ENCODE data around the gene CSF2RB. TPM values are rescaled to one million over a fixed set of nuclear protein-coding genes. Genes with fewer than 3 reads are reported as not detected.
A peak's percentile ranks its signal among the peaks of the same experiment; 100 is the strongest.

Gene CSF2RB
- polyA plus RNA-seq, 4 donors = 0.22 to 5.4 (median 1.9) TPM

GRCh38 chr22:36872084-36872483, 41.3 kb upstream of the CSF2RB start:
- DNase-seq (no peak), FAIRE-seq (no peak)
- H3K9me3 ChIP-seq (ENCODE audit: control insufficient read depth in 2 of 2, insufficient read depth in 1 of 2, low read depth in 1 of 2, low read length in 1 of 2) = no peaks in the 10 kb centered on the region
- no peaks in the 10 kb centered on the region for H3K4me1 ChIP-seq (ENCODE audit: control insufficient read depth in 3 of 3, insufficient read depth in 2 of 3, low read depth in 1 of 3, low read length in 2 of 3)
- H3K27ac ChIP-seq (ENCODE audit: low read depth in 1 of 3, low read length in 2 of 3) = no peak overlapping the region
- H3K27me3 ChIP-seq (ENCODE audit: control insufficient read depth in 3 of 3, insufficient read depth in 3 of 3, low read length in 3 of 3) = no peaks in the 10 kb centered on the region
- 90 to 96% (median 93%) methylated on average over 3 of the region's 3 CpGs for WGBS, 3 donors
- no peaks in the 10 kb centered on the region for H3K36me3 ChIP-seq (ENCODE audit: control insufficient read depth in 3 of 3, insufficient read depth in 2 of 3, low read depth in 1 of 3, low read length in 3 of 3)
- H3K4me3 ChIP-seq (ENCODE audit: low read depth in 1 of 3, low read length in 3 of 3) = no peak overlapping the region

DNA sequence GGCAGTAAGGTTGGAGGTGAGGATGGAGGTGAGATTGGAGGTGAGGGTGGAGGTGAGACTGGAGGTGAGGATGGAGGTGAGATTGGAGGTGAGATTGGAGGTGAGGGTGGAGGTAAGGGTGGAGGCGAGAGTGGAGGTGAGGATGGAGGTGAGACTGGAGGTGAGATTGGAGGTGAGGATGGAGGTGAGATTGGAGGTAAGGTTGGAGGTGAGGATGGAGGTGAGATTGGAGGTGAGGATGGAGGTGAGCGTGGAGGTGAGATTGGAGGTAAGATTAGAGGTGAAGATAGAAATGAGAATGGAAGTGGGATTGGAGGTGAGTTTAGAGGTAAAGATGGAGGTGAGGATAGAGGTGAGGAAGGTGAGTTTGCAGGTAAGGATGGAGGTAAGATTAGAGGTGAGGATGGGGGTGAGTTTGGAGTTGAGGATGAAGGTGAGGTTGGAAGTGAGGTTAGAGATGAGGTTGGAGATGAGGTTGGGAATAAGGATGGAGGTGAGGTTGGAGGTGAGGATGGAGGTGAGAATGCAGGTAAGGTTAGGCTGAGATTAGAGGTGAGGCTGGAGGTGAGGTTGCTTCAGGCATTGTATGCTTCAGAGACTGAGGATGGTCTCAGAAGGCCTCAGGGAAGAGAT, 40.4 kb upstream of the CSF2RB start:
- Histone ChIP-seq H3K9me3 (ENCODE audit: control insufficient read depth in 2 of 2, insufficient read depth in 1 of 2, low read depth in 1 of 2, low read length in 1 of 2) (no peaks in the 10 kb centered on the region), H3K4me1 (ENCODE audit: control insufficient read depth in 3 of 3, insufficient read depth in 2 of 3, low read depth in 1 of 3, low read length in 2 of 3) (no peaks in the 10 kb centered on the region), H3K27ac (ENCODE audit: low read depth in 1 of 3, low read length in 2 of 3) (peak overlapping the region in 1 of 3 donors; percentile 68), H3K27me3 (ENCODE audit: control insufficient read depth in 3 of 3, insufficient read depth in 3 of 3, low read length in 3 of 3) (no peaks in the 10 kb centered on the region), H3K4me3 (ENCODE audit: low read depth in 1 of 3, low read length in 3 of 3) (no peak overlapping the region), H3K36me3 (ENCODE audit: control insufficient read depth in 3 of 3, insufficient read depth in 2 of 3, low read depth in 1 of 3, low read length in 3 of 3) (no peaks in the 10 kb centered on the region)
- FAIRE-seq (no peak), DNase-seq (no peak)
- WGBS, 3 donors = 88 to 98% (median 92%) methylated on average over 2 of the region's 2 CpGs

GRCh38 chr22:36873614-36874308, 39.7 kb upstream of the CSF2RB start:
- Histone ChIP-seq H3K4me3 (ENCODE audit: low read depth in 1 of 3, low read length in 3 of 3) (no peak overlapping the region), H3K9me3 (ENCODE audit: control insufficient read depth in 2 of 2, insufficient read depth in 1 of 2, low read depth in 1 of 2, low read length in 1 of 2) (no peaks in the 10 kb centered on the region), H3K36me3 (ENCODE audit: control insufficient read depth in 3 of 3, insufficient read depth in 2 of 3, low read depth in 1 of 3, low read length in 3 of 3) (no peaks in the 10 kb centered on the region), H3K27me3 (ENCODE audit: control insufficient read depth in 3 of 3, insufficient read depth in 3 of 3, low read length in 3 of 3) (peaks cover 0 to 3% (median 0%) of the 10 kb centered on the region in 3 donors), H3K4me1 (ENCODE audit: control insufficient read depth in 3 of 3, insufficient read depth in 2 of 3, low read depth in 1 of 3, low read length in 2 of 3) (no peaks in the 10 kb centered on the region), H3K27ac (ENCODE audit: low read depth in 1 of 3, low read length in 2 of 3) (peak overlapping the region in 1 of 3 donors; percentile 68)
- 14 to 29% (median 24%) methylated on average over 6 of the region's 6 CpGs for WGBS, 3 donors
- FAIRE-seq (no peak), DNase-seq (peak; percentile 47 to 50)

DNA sequence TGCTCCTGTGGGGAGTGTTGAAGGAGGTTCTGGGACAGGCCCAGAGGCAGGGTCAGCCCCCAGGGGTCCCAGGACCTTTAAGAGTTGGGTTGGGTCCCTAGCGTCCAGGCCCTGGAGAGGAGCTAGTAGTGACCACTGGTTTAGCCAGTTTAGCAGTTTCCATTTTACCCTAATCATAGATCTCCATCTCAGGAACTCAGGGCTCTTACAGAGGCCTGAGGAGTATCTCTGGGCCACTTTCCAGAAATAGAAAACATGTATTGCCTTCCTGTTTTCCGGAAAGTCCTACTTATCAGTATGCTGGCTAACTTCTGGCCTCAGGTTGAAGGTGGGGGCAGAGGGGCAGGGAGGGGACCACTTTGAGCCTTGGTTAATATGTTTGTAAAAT, 39.1 kb upstream of the CSF2RB start:
- WGBS, 3 donors = 74 to 86% (median 76%) methylated on average over 2 of the region's 2 CpGs
- FAIRE-seq (no peak), DNase-seq (no peak)
- peak overlapping the region in 1 of 3 donors; percentile 68 for H3K27ac ChIP-seq (ENCODE audit: low read depth in 1 of 3, low read length in 2 of 3)
- H3K4me1 ChIP-seq (ENCODE audit: control insufficient read depth in 3 of 3, insufficient read depth in 2 of 3, low read depth in 1 of 3, low read length in 2 of 3) = no peaks in the 10 kb centered on the region
- no peak overlapping the region for H3K4me3 ChIP-seq (ENCODE audit: low read depth in 1 of 3, low read length in 3 of 3)
- H3K9me3 ChIP-seq (ENCODE audit: control insufficient read depth in 2 of 2, insufficient read depth in 1 of 2, low read depth in 1 of 2, low read length in 1 of 2) = no peaks in the 10 kb centered on the region
- no peaks in the 10 kb centered on the region for H3K36me3 ChIP-seq (ENCODE audit: control insufficient read depth in 3 of 3, insufficient read depth in 2 of 3, low read depth in 1 of 3, low read length in 3 of 3)
- H3K27me3 ChIP-seq (ENCODE audit: control insufficient read depth in 3 of 3, insufficient read depth in 3 of 3, low read length in 3 of 3) = peaks cover 0 to 3% (median 0%) of the 10 kb centered on the region in 3 donors

DNA sequence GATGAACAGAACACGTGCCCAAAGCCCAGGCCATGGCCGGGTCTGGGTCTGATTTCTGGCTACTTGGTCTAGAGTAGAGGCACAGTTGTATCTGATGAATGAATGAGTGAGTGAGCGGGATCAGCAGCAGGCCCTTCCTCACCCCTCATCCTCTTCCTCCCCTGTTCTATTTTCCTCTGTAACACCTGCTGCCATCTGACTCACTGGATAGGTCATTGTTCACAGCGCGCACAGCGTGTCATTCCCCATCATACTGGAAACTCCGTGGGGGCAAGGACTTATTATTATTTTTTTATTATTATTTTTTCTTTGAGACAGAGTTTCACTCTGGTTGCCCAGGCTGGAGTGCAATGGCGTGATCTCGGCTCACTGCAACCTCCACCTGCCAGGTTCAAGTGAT, 38.7 kb upstream of the CSF2RB start:
- Histone ChIP-seq H3K36me3 (ENCODE audit: control insufficient read depth in 3 of 3, insufficient read depth in 2 of 3, low read depth in 1 of 3, low read length in 3 of 3) (no peaks in the 10 kb centered on the region), H3K27me3 (ENCODE audit: control insufficient read depth in 3 of 3, insufficient read depth in 3 of 3, low read length in 3 of 3) (peaks cover 0 to 3% (median 0%) of the 10 kb centered on the region in 3 donors), H3K9me3 (ENCODE audit: control insufficient read depth in 2 of 2, insufficient read depth in 1 of 2, low read depth in 1 of 2, low read length in 1 of 2) (no peaks in the 10 kb centered on the region), H3K27ac (ENCODE audit: low read depth in 1 of 3, low read length in 2 of 3) (peak overlapping the region in 1 of 3 donors; percentile 68), H3K4me1 (ENCODE audit: control insufficient read depth in 3 of 3, insufficient read depth in 2 of 3, low read depth in 1 of 3, low read length in 2 of 3) (no peaks in the 10 kb centered on the region), H3K4me3 (ENCODE audit: low read depth in 1 of 3, low read length in 3 of 3) (no peak overlapping the region)
- FAIRE-seq (no peak), DNase-seq (no peak)
- whole genome bisulfite sequencing, 3 donors = 75 to 86% (median 76%) methylated on average over 9 of the region's 9 CpGs

DNA sequence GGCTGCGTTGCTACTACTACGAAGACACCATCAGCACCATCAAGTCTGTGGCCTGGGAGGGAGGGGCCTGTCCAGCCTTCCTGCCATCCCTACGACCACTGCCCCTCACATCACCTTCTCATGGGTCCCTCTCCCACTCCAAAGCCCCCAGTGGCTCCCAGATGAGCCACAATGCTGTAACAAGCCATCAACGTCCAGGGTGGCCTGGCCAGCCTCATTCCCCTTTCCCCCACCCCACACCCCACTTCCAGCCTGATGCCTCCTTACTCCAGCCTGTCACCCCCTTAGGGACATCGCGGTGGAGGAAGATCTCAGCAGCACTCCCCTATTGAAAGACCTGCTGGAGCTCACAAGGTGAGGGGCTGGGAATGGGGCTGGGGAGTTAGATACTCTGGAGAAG, 37.7 kb upstream of the CSF2RB start:
- peaks cover 0 to 3% (median 0%) of the 10 kb centered on the region in 3 donors for H3K27me3 ChIP-seq (ENCODE audit: control insufficient read depth in 3 of 3, insufficient read depth in 3 of 3, low read length in 3 of 3)
- no peaks in the 10 kb centered on the region for H3K36me3 ChIP-seq (ENCODE audit: control insufficient read depth in 3 of 3, insufficient read depth in 2 of 3, low read depth in 1 of 3, low read length in 3 of 3)
- no peak overlapping the region for H3K27ac ChIP-seq (ENCODE audit: low read depth in 1 of 3, low read length in 2 of 3)
- H3K9me3 ChIP-seq (ENCODE audit: control insufficient read depth in 2 of 2, insufficient read depth in 1 of 2, low read depth in 1 of 2, low read length in 1 of 2) = peaks cover 0 to 3% of the 10 kb centered on the region in 2 donors
- whole genome bisulfite sequencing, 3 donors = 78 to 81% (median 80%) methylated on average over 6 of the region's 6 CpGs
- DNase-seq (no peak), FAIRE-seq (no peak)
- H3K4me1 ChIP-seq (ENCODE audit: control insufficient read depth in 3 of 3, insufficient read depth in 2 of 3, low read depth in 1 of 3, low read length in 2 of 3) = no peaks in the 10 kb centered on the region
- no peak overlapping the region for H3K4me3 ChIP-seq (ENCODE audit: low read depth in 1 of 3, low read length in 3 of 3)

DNA sequence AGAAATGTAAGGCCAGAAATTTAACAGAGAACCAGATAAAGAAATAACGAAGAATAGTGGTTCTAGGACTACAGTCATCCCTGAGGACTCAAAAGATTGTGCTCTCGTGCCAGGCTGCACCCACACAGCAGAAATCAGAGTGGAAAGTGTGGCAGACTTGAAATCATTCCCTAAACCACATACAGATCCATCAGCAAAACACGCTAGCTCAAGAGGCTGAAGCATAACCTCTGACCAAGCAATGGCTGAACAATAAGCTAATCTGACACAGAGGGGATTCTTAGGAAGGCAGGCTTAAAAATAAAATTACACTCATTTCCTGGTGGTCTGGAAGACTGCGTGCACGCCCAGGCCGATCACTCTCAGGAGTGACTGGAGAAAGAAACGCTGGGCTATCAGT, 33.7 kb upstream of the CSF2RB start:
- H3K27me3 ChIP-seq (ENCODE audit: control insufficient read depth in 3 of 3, insufficient read depth in 3 of 3, low read length in 3 of 3) = peaks cover 0 to 3% (median 0%) of the 10 kb centered on the region in 3 donors
- 72 to 82% (median 80%) methylated on average over 7 of the region's 7 CpGs for WGBS, 3 donors
- H3K27ac ChIP-seq (ENCODE audit: low read depth in 1 of 3, low read length in 2 of 3) = no peak overlapping the region
- H3K4me3 ChIP-seq (ENCODE audit: low read depth in 1 of 3, low read length in 3 of 3) = no peak overlapping the region
- DNase-seq (no peak), FAIRE-seq (no peak)
- peaks cover 0 to 6% of the 10 kb centered on the region in 2 donors for H3K9me3 ChIP-seq (ENCODE audit: control insufficient read depth in 2 of 2, insufficient read depth in 1 of 2, low read depth in 1 of 2, low read length in 1 of 2)
- no peaks in the 10 kb centered on the region for H3K4me1 ChIP-seq (ENCODE audit: control insufficient read depth in 3 of 3, insufficient read depth in 2 of 3, low read depth in 1 of 3, low read length in 2 of 3)
- H3K36me3 ChIP-seq (ENCODE audit: control insufficient read depth in 3 of 3, insufficient read depth in 2 of 3, low read depth in 1 of 3, low read length in 3 of 3) = no peaks in the 10 kb centered on the region

GRCh38 chr22:36881504-36882245, 31.8 kb upstream of the CSF2RB start:
- H3K36me3 ChIP-seq (ENCODE audit: control insufficient read depth in 3 of 3, insufficient read depth in 2 of 3, low read depth in 1 of 3, low read length in 3 of 3) = no peaks in the 10 kb centered on the region
- 64 to 78% (median 69%) methylated on average over 1 of the region's 1 CpG for WGBS, 3 donors

More at GRCh38 chr22:36881504-36882245, 31.8 kb upstream of the CSF2RB start:
- Histone ChIP-seq H3K27me3 (ENCODE audit: control insufficient read depth in 3 of 3, insufficient read depth in 3 of 3, low read length in 3 of 3) (peaks cover 0 to 3% (median 0%) of the 10 kb centered on the region in 3 donors), H3K4me1 (ENCODE audit: control insufficient read depth in 3 of 3, insufficient read depth in 2 of 3, low read depth in 1 of 3, low read length in 2 of 3) (no peaks in the 10 kb centered on the region), H3K4me3 (ENCODE audit: low read depth in 1 of 3, low read length in 3 of 3) (no peak overlapping the region), H3K9me3 (ENCODE audit: control insufficient read depth in 2 of 2, insufficient read depth in 1 of 2, low read depth in 1 of 2, low read length in 1 of 2) (peaks cover 0 to 6% of the 10 kb centered on the region in 2 donors), H3K27ac (ENCODE audit: low read depth in 1 of 3, low read length in 2 of 3) (no peak overlapping the region)
- DNase-seq (no peak), FAIRE-seq (no peak)
